Upper lobe of left lung (tissue), 6 donors: ENCODE data around the gene MATK. TPM values are rescaled to one million over a fixed set of nuclear protein-coding genes. Genes with fewer than 3 reads are reported as not detected.

Experiments used
- ATAC-seq, 2 donors: fragments of 200-7000 bp; cut with Tn5 transposase; one replicate each; pipeline ENCODE4 v1.9.1; 2022; ENCODE audit warnings: mild to moderate bottlenecking in 2 of 2, moderate library complexity in 2 of 2; ENCODE audit not compliant: low FRiP score in 2 of 2
- DNase-seq, 2 donors: peaks; one replicate each; pipeline ENCODE4 v3.0.0-alpha.2; 2019 to 2020
- H3K27ac ChIP-seq, 4 donors: fragments of 200-600 bp; sonication (generic); one replicate each; pipeline ENCODE4 v1.5.1; 2016 to 2019
- H3K27me3 ChIP-seq, 4 donors: fragments of 200-600 bp; sonication (generic); one replicate each; pipeline ENCODE4 v1.5.1; 2017 to 2019
- H3K36me3 ChIP-seq, 4 donors: fragments of 200-600 bp; sonication (generic); one replicate each; pipeline ENCODE4 v1.5.1; 2016 to 2019
- H3K4me1 ChIP-seq, 4 donors: fragments of 200-600 bp; sonication (generic); one replicate each; pipeline ENCODE4 v1.5.1; 2018 to 2019
- H3K4me3 ChIP-seq, 4 donors: fragments of 200-600 bp; sonication (generic); one replicate each; pipeline ENCODE4 v1.5.1; 2017 to 2019; ENCODE audit warnings: mild to moderate bottlenecking in 2 of 4, moderate library complexity in 1 of 4
- H3K9me3 ChIP-seq, 4 donors: fragments of 200-600 bp; sonication (generic); one replicate each; pipeline ENCODE4 v1.5.1; 2018 to 2019
- EP300 ChIP-seq, 4 donors: sonication (generic); formaldehyde crosslinking; IDR thresholded peaks; one replicate each; pipeline ENCODE4 v1.5.1; 2017; ENCODE audit warnings: antibody characterized with exemption in 4 of 4, control low read depth in 2 of 4
- POLR2A ChIP-seq, 4 donors: fragments of 450-650 bp; IDR thresholded peaks; one replicate each; pipeline ENCODE4 v1.5.1; 2016 to 2017; ENCODE audit warnings: antibody characterized with exemption in 4 of 4, mild to moderate bottlenecking in 2 of 4
- POLR2AphosphoS5 ChIP-seq, 2 donors: sonication (generic); formaldehyde crosslinking; IDR thresholded peaks; one replicate each; pipeline ENCODE4 v1.5.1; 2017; ENCODE audit warnings: antibody characterized with exemption in 2 of 2
- WGBS, 2 donors: methylation state at CpG; one replicate each; pipeline ENCODE4 v1.1.5; 2017 to 2018; 5-methylcytosine and 5-hydroxymethylcytosine counted together
- total RNA-seq, 6 donors: library from RNA; depleted of rRNA in 4 of 6; stranded (reverse); fragments of >200 nt in 4 of 6; gene quantifications; one replicate each; pipeline versions ENCODE4 v1.1.0 to v1.2.1, GENCODE V29; 2016 to 2021
- TF ChIP-seq, protein P1 (sequence below), 6 experiments: fragments of 450-650 bp in 4 of 6; fragments of 200-600 bp in 2 of 6; sonication (generic) in 2 of 6; IDR thresholded peaks; one replicate each; pipeline ENCODE4 v1.5.1; 2016 to 2019; ENCODE audit warnings: antibody characterized with exemption in 6 of 6
- donor health status: DM: no; HTN: no; CAD: no; lungs with moderate emphysema.
- donor health status: DM: no; HTN: yes; CAD: no; lungs with severe emphysema.

MATK gene
- total RNA-seq, 6 donors from 2014 or later: 9.6 to 20.1 (median 13.1) TPM

DNA sequence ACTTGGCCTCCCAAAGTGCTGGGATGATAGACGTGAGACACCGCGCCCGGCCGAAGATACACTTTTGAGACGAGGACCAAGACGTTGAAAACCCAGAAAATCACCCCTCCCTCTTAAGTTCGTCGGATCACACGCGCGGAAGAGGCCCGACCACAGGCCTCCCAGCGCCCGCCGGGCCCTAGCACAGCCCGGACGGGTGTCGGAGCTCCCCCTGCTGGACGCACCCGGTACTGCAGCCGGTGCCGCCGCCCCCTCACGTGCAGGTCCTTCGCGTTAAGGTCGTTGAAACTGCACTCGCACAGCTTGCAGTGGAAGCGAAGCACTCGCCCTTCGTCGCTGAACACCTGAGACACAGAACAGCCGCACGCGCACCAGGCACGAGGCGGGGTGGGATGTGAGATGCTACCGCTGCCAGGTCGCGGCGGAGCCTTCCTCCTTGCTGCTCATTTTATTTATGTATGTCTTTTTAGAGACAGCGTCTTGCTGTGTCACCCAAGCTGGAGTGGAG is 35.7 kb upstream of the MATK start:
- DNase-seq (peak; percentile 77 to 97), ATAC-seq (peak; percentile 81 to 85)
- H3K27ac ChIP-seq: no peak overlapping the region
- H3K36me3 ChIP-seq: no peaks in the 10 kb centered on the region
- TF ChIP-seq, protein P1, sequence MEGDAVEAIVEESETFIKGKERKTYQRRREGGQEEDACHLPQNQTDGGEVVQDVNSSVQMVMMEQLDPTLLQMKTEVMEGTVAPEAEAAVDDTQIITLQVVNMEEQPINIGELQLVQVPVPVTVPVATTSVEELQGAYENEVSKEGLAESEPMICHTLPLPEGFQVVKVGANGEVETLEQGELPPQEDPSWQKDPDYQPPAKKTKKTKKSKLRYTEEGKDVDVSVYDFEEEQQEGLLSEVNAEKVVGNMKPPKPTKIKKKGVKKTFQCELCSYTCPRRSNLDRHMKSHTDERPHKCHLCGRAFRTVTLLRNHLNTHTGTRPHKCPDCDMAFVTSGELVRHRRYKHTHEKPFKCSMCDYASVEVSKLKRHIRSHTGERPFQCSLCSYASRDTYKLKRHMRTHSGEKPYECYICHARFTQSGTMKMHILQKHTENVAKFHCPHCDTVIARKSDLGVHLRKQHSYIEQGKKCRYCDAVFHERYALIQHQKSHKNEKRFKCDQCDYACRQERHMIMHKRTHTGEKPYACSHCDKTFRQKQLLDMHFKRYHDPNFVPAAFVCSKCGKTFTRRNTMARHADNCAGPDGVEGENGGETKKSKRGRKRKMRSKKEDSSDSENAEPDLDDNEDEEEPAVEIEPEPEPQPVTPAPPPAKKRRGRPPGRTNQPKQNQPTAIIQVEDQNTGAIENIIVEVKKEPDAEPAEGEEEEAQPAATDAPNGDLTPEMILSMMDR (IDR thresholded peaks at IDR 0.05): peak; percentile 99 to 100 (median 99)
- no peak for TF ChIP-seq EP300 (IDR thresholded peaks at IDR 0.05)
- H3K27me3 ChIP-seq: no peaks in the 10 kb centered on the region
- H3K9me3 ChIP-seq: no peaks in the 10 kb centered on the region
- WGBS, 2 donors: 12% methylated on average over 43 of the region's 43 CpGs; no CpG with 5 or more reads in 1 of the 2 donors
- H3K4me3 ChIP-seq: no peak overlapping the region
- H3K4me1 ChIP-seq: peaks cover 8 to 20% (median 14%) of the 10 kb centered on the region in 4 donors

DNA sequence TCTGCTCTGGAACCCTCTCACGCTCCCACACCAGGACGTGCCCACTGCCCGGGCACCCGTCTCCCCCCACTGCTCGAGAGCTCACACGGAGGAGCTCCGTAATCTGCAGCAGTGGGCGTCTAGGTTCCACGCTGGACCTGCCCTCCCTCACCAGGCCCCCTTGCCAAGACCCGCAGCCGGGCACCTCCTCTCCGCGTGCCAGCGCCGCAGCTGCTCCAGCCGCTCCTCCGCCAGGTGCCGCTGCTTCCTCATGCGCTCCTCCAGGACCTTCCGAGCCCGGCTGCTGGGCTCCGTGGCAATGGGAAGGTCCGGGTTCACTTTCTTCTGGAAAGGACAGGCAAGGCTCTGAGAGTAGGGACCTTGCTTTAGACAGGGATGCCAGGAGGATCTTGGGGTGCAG is 35.0 kb upstream of the MATK start:
- WGBS, 2 donors: 90 to 95% methylated on average over 16 to 23 of the region's 23 CpGs
- Histone ChIP-seq H3K4me3 (no peak overlapping the region), H3K27me3 (no peaks in the 10 kb centered on the region), H3K36me3 (no peaks in the 10 kb centered on the region), H3K27ac (no peak overlapping the region), H3K4me1 (peaks cover 8 to 20% (median 14%) of the 10 kb centered on the region in 4 donors), H3K9me3 (no peaks in the 10 kb centered on the region)
- TF ChIP-seq, protein P1 (IDR thresholded peaks at IDR 0.05): no peak
- TF ChIP-seq POLR2AphosphoS5 (IDR thresholded peaks at IDR 0.05) (no peak), POLR2A (IDR thresholded peaks at IDR 0.05) (no peak), EP300 (IDR thresholded peaks at IDR 0.05) (no peak)
- no peak for ATAC-seq
- DNase-seq: peak in 1 of 2 donors; percentile 77

DNA sequence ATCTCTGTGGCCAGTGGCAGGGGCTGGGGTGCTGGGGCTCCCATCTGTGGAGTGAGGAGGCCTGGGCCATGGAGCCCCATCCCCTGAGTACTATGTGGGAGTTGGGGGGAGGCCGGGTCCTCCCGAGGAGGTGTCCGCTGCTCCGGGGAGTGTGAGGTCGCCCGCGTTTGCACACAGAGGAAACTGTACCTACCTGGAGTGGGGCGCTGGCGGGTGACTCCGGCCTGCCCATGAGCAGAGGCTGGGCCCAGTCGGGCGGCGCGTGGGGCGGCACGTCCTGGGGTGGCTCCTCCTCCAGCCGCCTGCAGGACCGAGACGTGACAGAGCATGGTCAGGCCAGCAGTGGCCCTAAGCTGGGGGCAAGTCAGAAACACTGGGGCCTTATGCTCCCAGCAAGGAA is 33.8 kb upstream of the MATK start:
- no peaks in the 10 kb centered on the region for H3K27me3 ChIP-seq
- no peaks in the 10 kb centered on the region for H3K9me3 ChIP-seq
- H3K4me1 ChIP-seq: peaks cover 8 to 21% (median 14%) of the 10 kb centered on the region in 4 donors
- peak in 1 of 2 donors; percentile 78 for DNase-seq
- ATAC-seq: no peak
- no peaks in the 10 kb centered on the region for H3K36me3 ChIP-seq
- H3K27ac ChIP-seq: peak overlapping the region in 2 of 4 donors; percentile 27 to 42
- H3K4me3 ChIP-seq: no peak overlapping the region
- TF ChIP-seq POLR2AphosphoS5 (IDR thresholded peaks at IDR 0.05): no peak
- TF ChIP-seq, protein P1 (IDR thresholded peaks at IDR 0.05): no peak
- no peak for TF ChIP-seq EP300 (IDR thresholded peaks at IDR 0.05)
- TF ChIP-seq POLR2A (IDR thresholded peaks at IDR 0.05): no peak
- 82% methylated on average over 16 of the region's 19 CpGs; no CpG with 5 or more reads in 1 of the 2 donors for WGBS, 2 donors

DNA sequence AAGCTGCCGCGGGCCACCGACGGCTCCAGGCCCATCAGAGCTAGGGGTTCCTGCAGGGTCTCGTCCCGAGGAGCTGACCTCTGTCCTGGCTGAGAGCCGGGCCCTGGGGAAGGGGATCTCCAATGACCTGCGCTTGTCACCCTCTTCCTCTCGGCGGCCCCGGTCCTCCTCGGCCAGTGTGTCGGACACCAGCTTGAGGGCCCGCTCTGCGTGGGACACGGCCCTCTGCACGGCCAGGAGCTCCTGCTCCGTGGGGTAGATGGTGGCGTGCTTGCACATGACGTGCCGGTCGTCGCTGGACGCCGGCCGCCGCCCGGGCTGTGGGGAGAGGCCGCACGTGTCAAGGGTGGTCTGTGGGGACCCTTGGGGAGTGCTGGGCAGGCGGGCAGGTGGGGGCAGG is 32.7 kb upstream of the MATK start:
- DNase-seq (peak in 1 of 2 donors; percentile 78), ATAC-seq (peak in 1 of 2 donors; percentile 4)
- 78 to 83% methylated on average over 12 to 17 of the region's 31 CpGs for WGBS, 2 donors
- H3K36me3 ChIP-seq: no peaks in the 10 kb centered on the region
- peak overlapping the region; percentile 41 to 65 (median 62) for H3K27ac ChIP-seq
- H3K9me3 ChIP-seq: no peaks in the 10 kb centered on the region
- H3K4me1 ChIP-seq: peaks cover 8 to 29% (median 14%) of the 10 kb centered on the region in 4 donors
- H3K4me3 ChIP-seq: no peak overlapping the region
- TF ChIP-seq POLR2A (IDR thresholded peaks at IDR 0.05) (no peak), POLR2AphosphoS5 (IDR thresholded peaks at IDR 0.05) (no peak), EP300 (IDR thresholded peaks at IDR 0.05) (no peak)
- TF ChIP-seq, protein P1 (IDR thresholded peaks at IDR 0.05): no peak
- no peaks in the 10 kb centered on the region for H3K27me3 ChIP-seq

DNA sequence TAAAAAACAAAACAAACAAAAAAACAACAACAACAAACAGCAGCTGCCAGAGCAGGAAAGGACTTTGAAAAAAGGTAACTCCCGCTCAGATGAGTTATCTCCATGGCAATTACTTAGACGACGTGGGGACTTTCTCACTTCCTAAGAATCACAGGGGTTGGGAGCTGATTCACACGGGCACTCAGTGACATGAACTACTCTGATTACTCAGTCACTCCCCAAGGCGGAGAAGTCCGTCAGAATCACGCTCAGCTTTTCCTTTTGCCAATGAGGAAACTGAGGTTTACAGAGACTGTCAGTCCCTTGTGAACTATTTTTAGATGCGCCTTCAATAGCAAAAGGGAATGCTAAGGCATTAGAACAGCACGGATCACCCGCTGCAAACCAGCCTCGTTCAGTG is 32.3 kb upstream of the MATK start:
- H3K27ac ChIP-seq: peak overlapping the region; percentile 51 to 65 (median 62)
- H3K4me3 ChIP-seq: no peak overlapping the region
- 22 to 36% methylated on average over 9 to 10 of the region's 11 CpGs for WGBS, 2 donors

More for the DNA sequence above, 32.3 kb upstream of the MATK start:
- ATAC-seq (peak in 1 of 2 donors; percentile 34), DNase-seq (no peak)
- H3K36me3 ChIP-seq: no peaks in the 10 kb centered on the region
- no peaks in the 10 kb centered on the region for H3K9me3 ChIP-seq
- TF ChIP-seq POLR2A (IDR thresholded peaks at IDR 0.05): no peak
- no peak for TF ChIP-seq EP300 (IDR thresholded peaks at IDR 0.05)
- H3K4me1 ChIP-seq: peaks cover 13 to 34% (median 19%) of the 10 kb centered on the region in 4 donors
- H3K27me3 ChIP-seq: no peaks in the 10 kb centered on the region
